H9 (cell line): Measurements from ENCODE around the gene GTF2B. TPM values are rescaled to one million over a fixed set of nuclear protein-coding genes. Genes with fewer than 3 reads are reported as not detected.

Source experiments
- DNase-seq: peaks from one replicate; pipeline ENCODE4 v3.0.0-alpha.2; 2017
- H2AFZ ChIP-seq: one replicate; pipeline ENCODE4 v1.6.1; 2013; ENCODE audit warnings: mild to moderate bottlenecking, low read length, control low read depth, moderate library complexity
- H2AK5ac ChIP-seq: 2 replicates; pipeline ENCODE4 v1.6.1; 2013; ENCODE audit warnings: low read length, control low read depth, mixed read lengths; ENCODE audit not compliant: insufficient read length
- H2BK120ac ChIP-seq: one replicate; pipeline ENCODE4 v1.6.1; 2013; ENCODE audit warnings: low read depth, mild to moderate bottlenecking, low read length, control low read depth, inconsistent platforms; ENCODE audit not compliant: poor library complexity, severe bottlenecking
- H2BK12ac ChIP-seq: 2 replicates; pipeline ENCODE4 v1.6.1; 2013; ENCODE audit warnings: low read length, control low read depth, mixed read lengths, low read depth; ENCODE audit not compliant: insufficient read length
- H2BK15ac ChIP-seq: 2 replicates; pipeline ENCODE4 v1.6.1; 2013; ENCODE audit warnings: low read depth, low read length, control low read depth
- H2BK20ac ChIP-seq: one replicate; pipeline ENCODE4 v1.6.1; 2013; ENCODE audit warnings: low read depth, mild to moderate bottlenecking, low read length, control low read depth, inconsistent platforms; ENCODE audit not compliant: poor library complexity, severe bottlenecking
- H2BK5ac ChIP-seq: 2 replicates; pipeline ENCODE4 v1.6.1; 2013; ENCODE audit warnings: low read length, control low read depth, mixed read lengths; ENCODE audit not compliant: insufficient read length
- H3K14ac ChIP-seq: 2 replicates; pipeline ENCODE4 v1.6.1; 2013; ENCODE audit warnings: low read length, control low read depth; ENCODE audit not compliant: insufficient read depth
- H3K18ac ChIP-seq: 2 replicates; pipeline ENCODE4 v1.6.1; 2013; ENCODE audit warnings: low read depth, mild to moderate bottlenecking, mixed read lengths, low read length, control low read depth; ENCODE audit not compliant: insufficient read length
- H3K23ac ChIP-seq: 2 replicates; pipeline ENCODE4 v1.6.1; 2013; ENCODE audit warnings: low read length, control low read depth, mixed read lengths, low read depth; ENCODE audit not compliant: insufficient read length
- H3K23me2 ChIP-seq: 2 replicates; pipeline ENCODE4 v1.6.1; 2013; ENCODE audit warnings: low read depth, mild to moderate bottlenecking, mixed read lengths, low read length, control low read depth; ENCODE audit not compliant: insufficient read length, poor library complexity, severe bottlenecking
- H3K27ac ChIP-seq: 2 replicates; pipeline ENCODE4 v1.5.1; 2013; ENCODE audit warnings: low read length, control low read depth, mixed read lengths, low read depth; ENCODE audit not compliant: insufficient read length
- H3K27me3 ChIP-seq: 2 replicates; pipeline ENCODE4 v1.6.1; 2013; ENCODE audit warnings: low read length, control low read depth, inconsistent platforms; ENCODE audit not compliant: insufficient read depth
- H3K4ac ChIP-seq: 2 replicates; pipeline ENCODE4 v1.6.1; 2013; ENCODE audit warnings: low read depth, mild to moderate bottlenecking, control low read depth, inconsistent platforms, low read length, moderate library complexity
- H3K4me1 ChIP-seq: 2 replicates; pipeline ENCODE4 v1.6.1; 2013; ENCODE audit warnings: low read length, control low read depth, inconsistent platforms; ENCODE audit not compliant: insufficient read depth
- H3K4me2 ChIP-seq: 2 replicates; pipeline ENCODE4 v1.6.1; 2013; ENCODE audit warnings: low read length, control low read depth, mixed read lengths; ENCODE audit not compliant: insufficient read length, insufficient read depth
- H3K56ac ChIP-seq: 2 replicates; pipeline ENCODE4 v1.6.1; 2013; ENCODE audit warnings: low read depth, mild to moderate bottlenecking, mixed read lengths, low read length, control low read depth; ENCODE audit not compliant: insufficient read length
- H3K79me1 ChIP-seq: 2 replicates; pipeline ENCODE4 v1.6.1; 2013; ENCODE audit warnings: low read depth, mild to moderate bottlenecking, moderate library complexity, low read length, control low read depth, inconsistent platforms; ENCODE audit not compliant: insufficient read depth, poor library complexity, severe bottlenecking
- H3K79me2 ChIP-seq: 2 replicates; pipeline ENCODE4 v1.6.1; 2013; ENCODE audit warnings: low read length, control low read depth, inconsistent platforms; ENCODE audit not compliant: insufficient read depth
- H3K9ac ChIP-seq: 2 replicates; pipeline ENCODE4 v1.6.1; 2013; ENCODE audit warnings: low read length, control low read depth, mixed read lengths; ENCODE audit not compliant: insufficient read length; ENCODE audit errors: extremely low read depth
- H3K9me3 ChIP-seq: one replicate; pipeline ENCODE4 v1.6.1; 2013; ENCODE audit warnings: low read depth, low read length, inconsistent platforms; ENCODE audit not compliant: control insufficient read depth
- H3T11ph ChIP-seq: one replicate; pipeline ENCODE4 v1.6.1; 2013; ENCODE audit warnings: mild to moderate bottlenecking, low read length, control low read depth, inconsistent platforms
- H4K20me1 ChIP-seq: one replicate; pipeline ENCODE4 v1.6.1; 2013; ENCODE audit not compliant: control insufficient read depth, insufficient read length, insufficient read depth
- H4K5ac ChIP-seq: 2 replicates; pipeline ENCODE4 v1.6.1; 2013; ENCODE audit warnings: low read depth, mild to moderate bottlenecking, mixed read lengths, low read length, control low read depth; ENCODE audit not compliant: insufficient read length
- H4K8ac ChIP-seq: replicated peaks from 2 replicates; pipeline ENCODE4 v1.6.1; 2013; ENCODE audit warnings: low read length, control low read depth, mixed read lengths, low read depth; ENCODE audit not compliant: insufficient read length
- H4K91ac ChIP-seq: 2 replicates; pipeline ENCODE4 v1.6.1; 2013; ENCODE audit warnings: low read depth, mild to moderate bottlenecking, moderate library complexity, mixed read lengths, low read length, control low read depth; ENCODE audit not compliant: insufficient read length
- H3K27ac Mint-ChIP-seq, 3 experiments: 2 replicates in 2 of 3; 3 replicates in 1 of 3; pipeline ENCODE4 v1.8.0; 2020 to 2021; ENCODE audit warnings: mixed read lengths in 3 of 3, mild to moderate bottlenecking in 1 of 3, moderate library complexity in 1 of 3
- H3K27me3 Mint-ChIP-seq: 2 replicates; pipeline ENCODE4 v1.8.0; 2021; ENCODE audit warnings: low read depth, mild to moderate bottlenecking, moderate library complexity, mixed read lengths
- H3K36me3 Mint-ChIP-seq, 3 experiments: 2 replicates in 2 of 3; 3 replicates in 1 of 3; pipeline ENCODE4 v1.8.0; 2020 to 2021; ENCODE audit warnings: low read depth in 3 of 3, mixed read lengths in 3 of 3; ENCODE audit not compliant: insufficient read depth in 1 of 3
- H3K4me1 Mint-ChIP-seq, 2 experiments: 2 replicates each; pipeline ENCODE4 v1.8.0; 2020; ENCODE audit warnings: mixed read lengths in 2 of 2
- H3K4me3 Mint-ChIP-seq, 2 experiments: 2 replicates in 1 of 2; 3 replicates in 1 of 2; pipeline ENCODE4 v1.8.0; 2020 to 2021; ENCODE audit warnings: mild to moderate bottlenecking in 2 of 2, mixed read lengths in 2 of 2, moderate library complexity in 1 of 2
- H3K9me3 Mint-ChIP-seq, 2 experiments: 2 replicates in 1 of 2; 3 replicates in 1 of 2; pipeline ENCODE4 v1.8.0; 2020; ENCODE audit warnings: mild to moderate bottlenecking in 2 of 2, mixed read lengths in 2 of 2, moderate library complexity in 1 of 2
- CTCF ChIP-seq: fragments of 200-600 bp; sonication (generic); conservative IDR thresholded peaks from 3 replicates; pipeline ENCODE4 v1.8.0; 2021; ENCODE audit warnings: antibody characterized with exemption, mild to moderate bottlenecking
- WGBS: extraction: QIAGEN DNeasy Blood & Tissue Kit; methylation state at CpG from one replicate; pipeline ENCODE4 v1.1.7; 2013; ENCODE audit warnings: missing lambda C conversion rate, low lambda C conversion rate, mixed read lengths; ENCODE audit not compliant: insufficient read length; ENCODE audit errors: extremely low coverage; 5-methylcytosine and 5-hydroxymethylcytosine counted together
- total RNA-seq: library from RNA; stranded (reverse); gene quantifications from 2 replicates; pipeline ENCODE4 v1.2.1, GENCODE V29; 2021

Gene GTF2B
- total RNA-seq, 1 experiment from 2014 or later, result 23.2 TPM

- Histone ChIP-seq H3K79me2 (no peaks in the 10 kb centered on the region), H2AFZ (no peak overlapping the region), H3K23me2 (no peaks in the 10 kb centered on the region), H3K9ac (no peak overlapping the region), H2AK5ac (no peak overlapping the region), H3K9me3 (no peaks in the 10 kb centered on the region), H3K4me1 (no peaks in the 10 kb centered on the region), H4K8ac (no peak overlapping the region), H2BK12ac (no peak overlapping the region), H4K91ac (no peak overlapping the region), H4K5ac (no peak overlapping the region), H3K79me1 (no peaks in the 10 kb centered on the region), H3K18ac (no peak overlapping the region), H2BK120ac (no peak overlapping the region), H3K56ac (no peak overlapping the region), H3K23ac (no peak overlapping the region), H2BK20ac (no peak overlapping the region), H4K20me1 (no peaks in the 10 kb centered on the region), H3K4ac (no peak overlapping the region), H2BK5ac (no peak overlapping the region), H3K27ac (no peak overlapping the region), H3K14ac (no peak overlapping the region), H3K4me2 (no peak overlapping the region), H3K27me3 (no peaks in the 10 kb centered on the region), H2BK15ac (no peak overlapping the region), H3T11ph (no peak overlapping the region)
- no peak for TF ChIP-seq CTCF
- no peak for DNase-seq
- Mint-ChIP-seq H3K4me3 (no peak overlapping the region), H3K9me3 (no peaks in the 10 kb centered on the region), H3K4me1 (peaks cover 1 to 7% of the 10 kb centered on the region in 2 experiments; a peak in 3 of 4 replicates), H3K27me3 (peaks cover 2% of the 10 kb centered on the region; the same call in 1 of the 2 replicates), H3K36me3 (no peaks in the 10 kb centered on the region), H3K27ac (no peak overlapping the region)
- no CpG with 5 or more reads among the region's 4 CpGs for WGBS
Observed at GRCh38 chr1:88897070-88897730, 5.8 kb upstream of the GTF2B start.
